SU-DHL-6 (cell line): ENCODE data around the gene RELL2.

ENCODE experiments used
- H2AFZ ChIP-seq: fragments of 200-600 bp; sonication (generic); 2 replicates; pipeline ENCODE4 v1.6.1; 2014; ENCODE audit warnings: low read depth, mild to moderate bottlenecking, moderate library complexity, mixed read lengths, antibody characterized with exemption, low read length; ENCODE audit not compliant: severe bottlenecking
- H3F3A ChIP-seq: fragments of 200-600 bp; shearing (Covaris generic); 2 replicates; pipeline ENCODE4 v1.6.0; 2016; ENCODE audit warnings: antibody characterized with exemption, mild to moderate bottlenecking; ENCODE audit not compliant: insufficient read depth
- H3K27ac ChIP-seq: fragments of 200-600 bp; sonication (generic); 2 replicates; pipeline ENCODE4 v1.5.1; 2016; ENCODE audit warnings: low read depth, mild to moderate bottlenecking, low read length, moderate library complexity, mixed read lengths
- H3K27me3 ChIP-seq: fragments of 200-600 bp; sonication (generic), shearing (Covaris generic); 2 replicates; pipeline ENCODE4 v1.6.0; 2014; ENCODE audit warnings: mild to moderate bottlenecking, low read length
- H3K36me3 ChIP-seq: fragments of 200-600 bp; sonication (generic); 2 replicates; pipeline ENCODE4 v1.6.1; 2014; ENCODE audit warnings: mild to moderate bottlenecking, low read length, mixed read lengths
- H3K4me2 ChIP-seq: fragments of 300-600, 200-600 bp; shearing (Covaris generic), sonication (generic); 2 replicates; pipeline ENCODE4 v1.6.0; 2014; ENCODE audit warnings: low read length, low read depth, mild to moderate bottlenecking; ENCODE audit not compliant: poor library complexity, severe bottlenecking
- H3K4me3 ChIP-seq: fragments of 200-600 bp; sonication (generic); 2 replicates; pipeline ENCODE4 v1.5.1; 2014; ENCODE audit warnings: antibody characterized with exemption, low read length, mild to moderate bottlenecking, mixed read lengths; ENCODE audit not compliant: insufficient read depth, poor library complexity, severe bottlenecking
- H3K79me2 ChIP-seq: fragments of 200-600 bp; sonication (generic); 2 replicates; pipeline ENCODE4 v1.6.1; 2014; ENCODE audit warnings: mild to moderate bottlenecking, low read length, moderate library complexity; ENCODE audit not compliant: insufficient read depth
- H3K9ac ChIP-seq: fragments of 200-600 bp; sonication (generic); 2 replicates; pipeline ENCODE4 v1.7.0; 2014; ENCODE audit warnings: mild to moderate bottlenecking, low read length
- H3K9me2 ChIP-seq: fragments of 200-600 bp; sonication (generic); replicated peaks from 2 replicates; pipeline ENCODE4 v1.6.1; 2014; ENCODE audit warnings: low read length; ENCODE audit not compliant: insufficient read depth
- H3K9me3 ChIP-seq: fragments of 200-600 bp; sonication (generic); 2 replicates; pipeline ENCODE4 v1.6.1; 2014; ENCODE audit warnings: low read length, mixed read lengths; ENCODE audit not compliant: insufficient read depth
- H4K20me1 ChIP-seq: fragments of 200-600 bp; sonication (generic); 2 replicates; pipeline ENCODE4 v1.6.1; 2014; ENCODE audit warnings: low read depth, mild to moderate bottlenecking, antibody characterized with exemption, low read length, moderate library complexity, mixed read lengths
- EZH2phosphoT487 ChIP-seq: fragments of 200-600 bp; sonication (generic), shearing (Covaris generic); conservative IDR thresholded peaks from 2 replicates; pipeline ENCODE4 v1.6.1; 2018; ENCODE audit warnings: mild to moderate bottlenecking, antibody characterized with exemption, low read length, moderate library complexity, mixed read lengths
- TF ChIP-seq, protein P1 (sequence below): fragments of 200-600 bp; sonication (generic); IDR thresholded peaks from one replicate; pipeline ENCODE4 v1.5.1; 2017; ENCODE audit warnings: antibody characterized with exemption, mild to moderate bottlenecking, low read length, moderate library complexity; ENCODE audit not compliant: insufficient read depth, poor library complexity, severe bottlenecking

RELL2 gene

DNA sequence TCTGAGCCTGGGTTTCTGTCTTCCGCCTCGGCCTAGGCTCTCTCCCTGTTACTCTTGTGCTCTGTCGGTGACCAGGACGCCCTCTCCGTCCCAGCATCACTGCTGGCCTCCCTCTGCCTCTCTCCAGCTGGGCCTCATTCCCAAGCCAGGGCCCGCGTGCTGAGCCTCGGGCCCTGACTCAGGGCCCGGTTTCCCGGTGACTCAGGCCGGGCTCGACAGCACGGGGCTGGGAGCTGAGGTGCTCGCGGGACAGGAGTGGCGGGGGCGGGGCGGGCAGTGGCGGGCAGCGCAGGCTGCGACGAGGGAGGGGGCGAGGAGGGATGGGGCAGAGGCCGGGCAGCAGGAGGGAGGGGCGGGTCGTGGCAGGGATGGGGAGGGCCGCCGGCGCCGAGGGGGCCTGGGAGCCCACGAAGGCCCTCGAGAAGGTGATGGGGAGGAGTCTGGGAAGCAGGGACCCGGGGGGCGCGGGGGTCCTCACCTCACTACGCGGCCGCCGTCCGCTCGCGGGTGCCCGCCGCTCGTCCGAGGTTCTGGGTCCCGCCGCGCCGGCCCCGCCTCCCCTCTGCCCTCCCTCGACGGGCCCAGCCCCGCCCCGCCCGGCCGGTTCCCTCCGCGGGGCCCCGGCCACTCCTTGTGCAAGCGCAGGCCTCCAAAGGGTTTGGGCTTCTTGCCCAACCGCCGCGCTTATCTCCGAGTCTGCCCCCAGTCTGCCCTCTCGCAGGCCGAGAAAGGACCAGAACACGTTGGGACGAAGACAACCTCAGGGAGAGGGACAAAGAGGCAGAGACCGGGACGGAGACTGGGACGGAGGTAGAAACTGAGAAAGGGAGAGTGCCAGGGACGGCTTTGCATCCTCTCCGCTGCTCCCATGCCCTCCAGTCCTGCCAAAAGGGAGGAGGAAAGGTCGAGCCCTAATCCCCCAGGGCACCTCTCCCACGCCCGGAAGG, 45.2 kb downstream of the RELL2 start, which contains the start of gene ARAP3:
Gene ARAP3 (minus strand): TSS at position 536 of the 947 bp plus-strand sequence. CDS start 1,744 bp downstream, outside the sequence.
- Histone ChIP-seq H3K36me3 (no peaks in the 10 kb centered on the region), H3K27ac (no peak within 1 kb of the TSS), H3K4me2 (no peak within 1 kb of the TSS), H3K9me3 (no peaks in the 10 kb centered on the region), H3K9ac (no peak within 1 kb of the TSS), H4K20me1 (no peaks in the 10 kb centered on the region), H3K79me2 (no peaks in the 10 kb centered on the region), H3K27me3 (no peaks in the 10 kb centered on the region), H2AFZ (no peak within 1 kb of the TSS), H3K4me3 (no peak within 1 kb of the TSS), H3K9me2 (no peaks in the 10 kb centered on the region), H3F3A (no peaks in the 10 kb centered on the region)
- TF ChIP-seq, protein P1, sequence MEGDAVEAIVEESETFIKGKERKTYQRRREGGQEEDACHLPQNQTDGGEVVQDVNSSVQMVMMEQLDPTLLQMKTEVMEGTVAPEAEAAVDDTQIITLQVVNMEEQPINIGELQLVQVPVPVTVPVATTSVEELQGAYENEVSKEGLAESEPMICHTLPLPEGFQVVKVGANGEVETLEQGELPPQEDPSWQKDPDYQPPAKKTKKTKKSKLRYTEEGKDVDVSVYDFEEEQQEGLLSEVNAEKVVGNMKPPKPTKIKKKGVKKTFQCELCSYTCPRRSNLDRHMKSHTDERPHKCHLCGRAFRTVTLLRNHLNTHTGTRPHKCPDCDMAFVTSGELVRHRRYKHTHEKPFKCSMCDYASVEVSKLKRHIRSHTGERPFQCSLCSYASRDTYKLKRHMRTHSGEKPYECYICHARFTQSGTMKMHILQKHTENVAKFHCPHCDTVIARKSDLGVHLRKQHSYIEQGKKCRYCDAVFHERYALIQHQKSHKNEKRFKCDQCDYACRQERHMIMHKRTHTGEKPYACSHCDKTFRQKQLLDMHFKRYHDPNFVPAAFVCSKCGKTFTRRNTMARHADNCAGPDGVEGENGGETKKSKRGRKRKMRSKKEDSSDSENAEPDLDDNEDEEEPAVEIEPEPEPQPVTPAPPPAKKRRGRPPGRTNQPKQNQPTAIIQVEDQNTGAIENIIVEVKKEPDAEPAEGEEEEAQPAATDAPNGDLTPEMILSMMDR, result no peak
- TF ChIP-seq EZH2phosphoT487, result no peak

DNA sequence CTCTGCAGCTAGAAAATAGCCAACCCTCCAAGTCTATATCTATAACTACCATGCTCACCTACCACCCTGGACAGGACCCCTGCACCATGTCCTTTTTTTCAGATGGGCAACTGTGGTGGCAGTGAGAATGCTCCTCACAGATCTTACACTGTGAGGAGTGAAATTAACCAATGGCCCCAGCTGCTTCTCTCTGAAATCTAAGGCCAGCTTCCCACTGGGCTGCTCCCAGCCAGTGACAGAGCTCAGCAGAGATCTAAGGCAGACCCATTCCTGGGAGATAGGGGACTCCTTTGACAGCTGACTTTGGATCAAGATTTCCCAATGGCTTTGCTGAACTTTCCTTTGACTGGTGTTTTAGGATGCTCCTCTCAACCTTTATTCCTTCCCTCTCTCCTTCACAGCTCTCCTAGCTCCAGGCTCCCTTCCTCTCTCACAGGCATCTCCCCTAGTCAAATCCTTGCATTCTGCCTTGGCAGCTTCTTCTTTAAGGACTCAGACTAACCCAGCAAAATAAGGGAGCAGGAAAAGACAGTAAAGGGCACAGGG, 46.9 kb downstream of the RELL2 start:
- H3K27ac ChIP-seq, result no peak overlapping the region
- no peaks in the 10 kb centered on the region for H3K27me3 ChIP-seq
- H4K20me1 ChIP-seq, result no peaks in the 10 kb centered on the region
- H3K4me2 ChIP-seq, result no peak overlapping the region
- H3K79me2 ChIP-seq, result no peaks in the 10 kb centered on the region
- no peak overlapping the region for H3K9ac ChIP-seq
- no peaks in the 10 kb centered on the region for H3K9me3 ChIP-seq
- H3F3A ChIP-seq, result no peaks in the 10 kb centered on the region
- no peaks in the 10 kb centered on the region for H3K9me2 ChIP-seq
- no peaks in the 10 kb centered on the region for H3K36me3 ChIP-seq
- no peak for TF ChIP-seq EZH2phosphoT487
- TF ChIP-seq, protein P1, result no peak
- H3K4me3 ChIP-seq, result no peak overlapping the region
- H2AFZ ChIP-seq, result no peak overlapping the region

DNA sequence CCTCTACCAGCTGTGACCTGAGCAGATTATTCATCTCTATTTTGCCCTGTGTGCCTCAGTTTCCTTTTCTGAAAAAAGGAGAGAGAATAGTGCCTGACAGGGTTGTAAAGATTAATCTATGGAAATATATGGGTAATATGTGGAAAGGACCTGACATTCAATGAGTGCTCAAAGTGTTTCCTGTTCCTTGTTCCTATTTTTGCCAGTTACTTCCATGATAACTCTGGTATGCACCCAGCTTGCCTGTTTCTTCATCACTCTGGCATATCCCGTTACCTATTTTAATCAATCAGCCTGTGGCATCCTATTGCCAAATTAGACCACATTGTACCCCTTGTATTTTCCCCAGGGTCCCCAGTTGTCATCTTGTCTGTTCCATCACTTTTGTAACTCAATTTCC, 48.8 kb downstream of the RELL2 start:
- H3K4me3 ChIP-seq, result no peak overlapping the region
- no peak for TF ChIP-seq EZH2phosphoT487
- TF ChIP-seq, protein P1, result no peak
- no peak overlapping the region for H3K4me2 ChIP-seq
- H3K9me2 ChIP-seq, result no peaks in the 10 kb centered on the region
- H3K27me3 ChIP-seq, result no peaks in the 10 kb centered on the region
- H2AFZ ChIP-seq, result no peak overlapping the region
- no peaks in the 10 kb centered on the region for H3F3A ChIP-seq
- no peaks in the 10 kb centered on the region for H4K20me1 ChIP-seq
- H3K36me3 ChIP-seq, result no peaks in the 10 kb centered on the region
- H3K27ac ChIP-seq, result no peak overlapping the region
- no peaks in the 10 kb centered on the region for H3K79me2 ChIP-seq
- H3K9me3 ChIP-seq, result no peaks in the 10 kb centered on the region
- H3K9ac ChIP-seq, result no peak overlapping the region
